HTR-8/SVneo (cell line): Measurements from ENCODE around the gene STAT5A.
"Not testable (repeated sequence)": the region's sequence is repeated elsewhere in the genome, so short reads cannot be mapped to it uniquely, and the experiment has no call there.

Experiments used
- DNase-seq: peaks from one replicate; pipeline ENCODE4 v3.0.0; 2011; ENCODE audit warnings: low spot score, mixed read lengths; ENCODE audit not compliant: insufficient read length
- FAIRE-seq: peaks from 2 replicates; lab custom pipeline; 2011; peaks lifted over from hg19 to GRCh38; lab: Jason Lieb, UNC

STAT5A gene

GRCh38 chr17:42317967-42318366 is 29.7 kb downstream of the STAT5A start:
- not testable (repeated sequence) for DNase-seq, FAIRE-seq

- DNase-seq (no peak), FAIRE-seq (no peak)
Measured at GRCh38 chr17:42321555-42321954, 33.3 kb downstream of the STAT5A start.

GRCh38 chr17:42322382-42323267 is 34.3 kb downstream of the STAT5A start:
- DNase-seq (peak; percentile 95), FAIRE-seq (peak; percentile 96)

GRCh38 chr17:42323268-42323773 is 35.0 kb downstream of the STAT5A start:
- no peak for DNase-seq
- FAIRE-seq, result no peak

GRCh38 chr17:42325026-42325425 is 36.7 kb downstream of the STAT5A start:
- FAIRE-seq (peak; percentile 88), DNase-seq (peak; percentile 83)

- DNase-seq, result peak; percentile 67
- peak; percentile 89 for FAIRE-seq
Measured at GRCh38 chr17:42329025-42329976, 41.0 kb downstream of the STAT5A start.

- DNase-seq, result no peak
- no peak for FAIRE-seq
Measured at GRCh38 chr17:42333053-42333452, 44.8 kb downstream of the STAT5A start.

GRCh38 chr17:42334677-42335076 is 46.4 kb downstream of the STAT5A start:
- no peak for DNase-seq
- no peak for FAIRE-seq

GRCh38 chr17:42337442-42337841 is 49.1 kb downstream of the STAT5A start:
- no peak for FAIRE-seq
- no peak for DNase-seq

- DNase-seq (no peak), FAIRE-seq (no peak)
Measured at GRCh38 chr17:42338427-42338985, 50.2 kb downstream of the STAT5A start.

- DNase-seq (no peak), FAIRE-seq (no peak)
Measured at GRCh38 chr17:42339221-42339620, 50.9 kb downstream of the STAT5A start.

- no peak for FAIRE-seq
- DNase-seq, result no peak
Measured at GRCh38 chr17:42340691-42341127, 52.4 kb downstream of the STAT5A start.

- DNase-seq (no peak), FAIRE-seq (no peak)
Measured at GRCh38 chr17:42341568-42341967, 53.3 kb downstream of the STAT5A start.

- no peak for DNase-seq
- FAIRE-seq, result no peak
Measured at GRCh38 chr17:42342242-42343008, 54.1 kb downstream of the STAT5A start.

GRCh38 chr17:42345396-42346073 is 57.2 kb downstream of the STAT5A start:
- FAIRE-seq, result no peak

GRCh38 chr17:42346481-42346880 is 58.2 kb downstream of the STAT5A start:
- no peak for FAIRE-seq
- no peak for DNase-seq

More at GRCh38 chr17:42345396-42346073, 57.2 kb downstream of the STAT5A start:
- DNase-seq, result no peak

GRCh38 chr17:42347198-42347597 is 58.9 kb downstream of the STAT5A start:
- FAIRE-seq (peak; percentile 46), DNase-seq (peak; percentile 45)

- FAIRE-seq, result no peak
- no peak for DNase-seq
Measured at GRCh38 chr17:42347606-42348005, 59.3 kb downstream of the STAT5A start.

- FAIRE-seq, result no peak
- no peak for DNase-seq
Measured at GRCh38 chr17:42348104-42348503, 59.8 kb downstream of the STAT5A start.
